K562 (cell line): ENCODE results near the gene ZBTB20. TPM values are rescaled to one million over a fixed set of nuclear protein-coding genes. Genes with fewer than 3 reads are reported as not detected.

Experiments
- KAT8 ChIP-seq: fragments of 450-650 bp; IDR thresholded peaks from 2 replicates; pipeline ENCODE4 v1.6.1; 2016; ENCODE audit warnings: low read depth, mild to moderate bottlenecking
- MBD1 ChIP-seq: fragments of 250-450 bp; sonication (Bioruptor Pico); IDR thresholded peaks from 2 replicates; pipeline ENCODE4 v1.8.0; 2022; ENCODE audit warnings: inconsistent platforms
- POLR2B ChIP-seq: fragments of 450-650 bp; IDR thresholded peaks from 2 replicates; pipeline ENCODE4 v1.6.1; 2018; ENCODE audit warnings: low read depth; ENCODE audit not compliant: partially characterized antibody
- SLC30A9 ChIP-seq: fragments of 250-450 bp; sonication (Bioruptor Pico); IDR thresholded peaks from 2 replicates; pipeline ENCODE4 v1.8.0; 2022; ENCODE audit warnings: mild to moderate bottlenecking, moderate library complexity
- TARDBP ChIP-seq: fragments of 450-650 bp; IDR thresholded peaks from 2 replicates; pipeline ENCODE4 v1.6.1; 2016
- ZNF3 ChIP-seq: fragments of 250-450 bp; sonication (Bioruptor Pico); IDR thresholded peaks from 2 replicates; pipeline ENCODE4 v1.5.0; 2021; ENCODE audit warnings: mild to moderate bottlenecking, moderate library complexity
- polyA plus RNA-seq, 8 experiments: library from polyadenylated mRNA; depleted of rRNA in 4 of 8; stranded (reverse) in 5 of 8; unstranded in 3 of 8; fragments of >200 nt; fragmentation: Nextera tagmentation in 2 of 8; fragmentation: Illumina TruSeq in 1 of 8; extraction: Ambion mirVana in 2 of 8; extraction: Trizol in 1 of 8; gene quantifications; 2 replicates each; pipeline versions ENCODE4 v1.2.1 to v1.2.3, GENCODE V29; 2011 to 2014; ENCODE audit warnings: inconsistent platforms in 1 of 8, missing spikeins in 1 of 8
- total RNA-seq, 7 experiments: library from RNA; depleted of rRNA in 6 of 7; stranded (reverse); fragments of >200 nt in 6 of 7; fragmentation: Illumina TruSeq in 2 of 7; extraction: Trizol in 2 of 7; gene quantifications; 2 replicates each; pipeline versions ENCODE4 v1.2.1 to v1.2.3, GENCODE V29; 2011 to 2021; ENCODE audit warnings: low replicate concordance in 1 of 7
- TF ChIP-seq, protein P1 (sequence below): fragments of 450-650 bp; formaldehyde crosslinking; IDR thresholded peaks from 2 replicates; pipeline ENCODE4 v1.4.0; 2020; ENCODE audit warnings: mild to moderate bottlenecking, moderate library complexity
- TF ChIP-seq, protein P2 (sequence below), 2 experiments: fragments of 450-650 bp; formaldehyde crosslinking in 1 of 2; IDR thresholded peaks; 2 replicates each; pipeline versions ENCODE4 v1.4.0 to v1.6.1; 2014 to 2020; ENCODE audit warnings: mild to moderate bottlenecking in 2 of 2, borderline replicate concordance in 1 of 2, low read depth in 1 of 2

Gene ZBTB20
- total and polyA plus RNA-seq, 9 of the 15 experiments (the other 6 are each of a cell fraction or from before 2014, with no cell fraction given), result 0.17 to 1.7 (median 0.45) TPM

DNA sequence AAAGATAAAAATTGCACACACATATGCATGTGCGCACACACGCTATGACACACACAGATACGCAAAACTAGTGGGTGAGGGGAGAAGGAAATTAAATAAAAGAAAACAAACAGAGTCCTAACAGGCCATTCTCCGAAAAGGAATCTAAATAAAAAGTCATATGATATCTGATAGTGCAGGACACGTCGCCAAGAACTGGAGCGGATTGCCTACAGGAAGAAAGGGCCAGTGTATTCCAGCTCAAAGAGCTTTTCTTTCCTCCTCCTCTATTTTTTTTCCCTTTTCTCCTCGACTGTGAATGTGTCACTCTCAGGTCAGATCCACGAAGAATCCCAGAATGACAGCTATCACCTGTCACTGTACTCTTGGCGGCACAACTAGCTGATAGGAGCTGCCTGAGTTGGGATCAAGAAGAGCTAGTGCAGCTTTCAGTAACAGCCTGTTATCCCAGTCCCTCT lies 695.5 kb downstream of the ZBTB20 start (continued):
- TF ChIP-seq, protein P1, sequence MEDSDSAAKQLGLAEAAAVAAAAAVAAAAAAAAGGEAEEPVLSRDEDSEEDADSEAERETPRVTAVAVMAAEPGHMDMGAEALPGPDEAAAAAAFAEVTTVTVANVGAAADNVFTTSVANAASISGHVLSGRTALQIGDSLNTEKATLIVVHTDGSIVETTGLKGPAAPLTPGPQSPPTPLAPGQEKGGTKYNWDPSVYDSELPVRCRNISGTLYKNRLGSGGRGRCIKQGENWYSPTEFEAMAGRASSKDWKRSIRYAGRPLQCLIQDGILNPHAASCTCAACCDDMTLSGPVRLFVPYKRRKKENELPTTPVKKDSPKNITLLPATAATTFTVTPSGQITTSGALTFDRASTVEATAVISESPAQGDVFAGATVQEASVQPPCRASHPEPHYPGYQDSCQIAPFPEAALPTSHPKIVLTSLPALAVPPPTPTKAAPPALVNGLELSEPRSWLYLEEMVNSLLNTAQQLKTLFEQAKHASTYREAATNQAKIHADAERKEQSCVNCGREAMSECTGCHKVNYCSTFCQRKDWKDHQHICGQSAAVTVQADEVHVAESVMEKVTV (CRISPR knock-in tag), result no peak
- no peak for TF ChIP-seq MBD1 (CRISPR knock-in tag)
- no peak for TF ChIP-seq ZNF3 (CRISPR knock-in tag)
- TF ChIP-seq TARDBP, result no peak
- no peak for TF ChIP-seq POLR2B
- TF ChIP-seq KAT8, result no peak
- no peak for TF ChIP-seq SLC30A9 (CRISPR knock-in tag)
- TF ChIP-seq, protein P2, sequence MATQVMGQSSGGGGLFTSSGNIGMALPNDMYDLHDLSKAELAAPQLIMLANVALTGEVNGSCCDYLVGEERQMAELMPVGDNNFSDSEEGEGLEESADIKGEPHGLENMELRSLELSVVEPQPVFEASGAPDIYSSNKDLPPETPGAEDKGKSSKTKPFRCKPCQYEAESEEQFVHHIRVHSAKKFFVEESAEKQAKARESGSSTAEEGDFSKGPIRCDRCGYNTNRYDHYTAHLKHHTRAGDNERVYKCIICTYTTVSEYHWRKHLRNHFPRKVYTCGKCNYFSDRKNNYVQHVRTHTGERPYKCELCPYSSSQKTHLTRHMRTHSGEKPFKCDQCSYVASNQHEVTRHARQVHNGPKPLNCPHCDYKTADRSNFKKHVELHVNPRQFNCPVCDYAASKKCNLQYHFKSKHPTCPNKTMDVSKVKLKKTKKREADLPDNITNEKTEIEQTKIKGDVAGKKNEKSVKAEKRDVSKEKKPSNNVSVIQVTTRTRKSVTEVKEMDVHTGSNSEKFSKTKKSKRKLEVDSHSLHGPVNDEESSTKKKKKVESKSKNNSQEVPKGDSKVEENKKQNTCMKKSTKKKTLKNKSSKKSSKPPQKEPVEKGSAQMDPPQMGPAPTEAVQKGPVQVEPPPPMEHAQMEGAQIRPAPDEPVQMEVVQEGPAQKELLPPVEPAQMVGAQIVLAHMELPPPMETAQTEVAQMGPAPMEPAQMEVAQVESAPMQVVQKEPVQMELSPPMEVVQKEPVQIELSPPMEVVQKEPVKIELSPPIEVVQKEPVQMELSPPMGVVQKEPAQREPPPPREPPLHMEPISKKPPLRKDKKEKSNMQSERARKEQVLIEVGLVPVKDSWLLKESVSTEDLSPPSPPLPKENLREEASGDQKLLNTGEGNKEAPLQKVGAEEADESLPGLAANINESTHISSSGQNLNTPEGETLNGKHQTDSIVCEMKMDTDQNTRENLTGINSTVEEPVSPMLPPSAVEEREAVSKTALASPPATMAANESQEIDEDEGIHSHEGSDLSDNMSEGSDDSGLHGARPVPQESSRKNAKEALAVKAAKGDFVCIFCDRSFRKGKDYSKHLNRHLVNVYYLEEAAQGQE (IDR thresholded peaks at IDR 0.05; ENCODE audit: borderline replicate concordance), result no peak
- TF ChIP-seq, protein P2 (CRISPR knock-in tag; IDR thresholded peaks at IDR 0.05; ENCODE audit: low read depth), result no peak
- TF ChIP-seq, all 486 proteins: peak for 0
